ENCODE data around the gene SNAPC1. TPM values are rescaled to one million over a fixed set of nuclear protein-coding genes. Genes with fewer than 3 reads are reported as not detected.
A peak's percentile ranks its signal among the peaks of the same experiment; 100 is the strongest.

The SNAPC1 gene
- total RNA-seq, 1 donor from 2014 or later, result 14.5 TPM

- ATAC-seq (no peak), DNase-seq (no peak)
- intact Hi-C loops (cut with micrococcal nuclease), result no loop called here
Observed at GRCh38 chr14:61797309-61797708, 35.1 kb downstream of the SNAPC1 start.

- DNase-seq (no peak), ATAC-seq (no peak)
- intact Hi-C loops (cut with micrococcal nuclease), result no loop called here
Observed at GRCh38 chr14:61802010-61802568, 39.9 kb downstream of the SNAPC1 start.

GRCh38 chr14:61803755-61804154 lies 41.5 kb downstream of the SNAPC1 start:
- no peak for DNase-seq

GRCh38 chr14:61805451-61805850 lies 43.2 kb downstream of the SNAPC1 start:
- DNase-seq (no peak), ATAC-seq (no peak)
- intact Hi-C loops (cut with micrococcal nuclease), result no loop called here

More at GRCh38 chr14:61803755-61804154, 41.5 kb downstream of the SNAPC1 start:
- ATAC-seq, result no peak
- intact Hi-C loops (cut with micrococcal nuclease), result no loop called here

- ATAC-seq (no peak), DNase-seq (no peak)
- intact Hi-C loops (cut with micrococcal nuclease), result no loop called here
Observed at GRCh38 chr14:61811882-61812346, 49.7 kb downstream of the SNAPC1 start.

DNA sequence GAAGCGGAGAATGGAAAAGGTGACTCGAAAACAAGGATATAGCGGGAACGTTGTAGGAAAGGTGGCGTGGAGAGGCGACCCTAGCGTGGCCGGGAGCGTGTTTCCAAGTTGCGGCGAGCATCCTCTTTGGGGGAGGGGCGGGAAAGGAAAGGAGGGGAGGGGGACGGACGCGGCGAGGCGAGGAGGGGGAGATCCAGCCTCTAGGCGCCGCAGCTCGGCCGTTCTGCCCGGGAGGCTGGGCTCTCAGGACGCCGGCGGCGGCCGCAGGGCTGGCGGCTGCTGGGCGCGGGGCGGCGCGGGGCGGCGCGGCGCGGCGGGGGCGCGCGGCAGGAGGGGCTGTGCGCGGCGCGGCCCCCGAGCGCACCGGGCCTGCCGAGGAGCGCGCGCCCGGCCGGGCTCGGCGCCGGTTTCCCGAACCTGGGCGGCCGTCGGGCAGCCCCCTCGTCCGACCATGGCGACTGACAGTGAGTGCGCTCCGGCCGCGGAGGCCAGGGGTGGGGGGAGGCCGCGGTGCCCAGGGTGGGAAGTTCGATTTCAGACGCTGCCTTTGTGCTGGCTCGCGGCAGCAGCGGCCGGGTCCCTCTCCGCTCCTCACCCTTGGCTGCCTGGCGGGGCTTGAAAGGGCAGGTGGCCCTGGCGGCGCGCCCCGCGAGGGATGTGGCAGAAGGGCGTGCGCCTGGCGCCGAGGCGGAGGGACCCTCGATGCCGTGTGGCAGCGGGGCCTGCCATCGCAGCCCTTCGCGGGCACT lies 50.3 kb downstream of the SNAPC1 start, which contains the start of gene SYT16:
SYT16 (plus strand) TSS at position 357 of the 749 bp plus-strand sequence.
- ATAC-seq (no peak), DNase-seq (peak; percentile 37)
- intact Hi-C loops (cut with micrococcal nuclease), result no loop called here

DNA sequence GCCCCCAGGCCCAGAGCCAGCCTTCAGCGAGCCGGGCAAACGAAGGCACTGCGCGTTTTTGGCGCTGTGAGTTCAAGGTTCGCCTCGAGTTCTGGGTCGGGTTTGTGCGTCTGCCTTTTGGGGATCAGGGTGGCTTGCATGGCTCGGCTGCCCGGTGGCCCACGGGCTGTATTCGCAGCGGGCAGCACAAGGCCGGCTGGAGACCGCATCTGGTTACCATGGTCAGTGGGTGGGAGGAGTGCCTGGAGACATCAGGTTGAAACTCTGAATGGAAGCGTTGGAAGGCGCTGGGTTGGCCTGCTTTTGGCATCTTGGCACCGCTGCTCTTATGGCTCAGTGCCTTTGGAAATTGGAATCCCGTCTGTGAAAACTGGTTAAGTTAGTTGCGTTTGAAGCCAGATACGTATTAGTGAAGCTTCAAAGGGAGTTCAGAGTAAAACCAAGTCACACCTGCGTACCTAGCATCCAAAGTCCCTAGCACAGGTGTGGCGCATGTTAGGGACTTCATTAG lies 50.9 kb downstream of the SNAPC1 start:
- intact Hi-C loops (cut with micrococcal nuclease), result no loop called here
- no peak for ATAC-seq
- DNase-seq, result no peak

DNA sequence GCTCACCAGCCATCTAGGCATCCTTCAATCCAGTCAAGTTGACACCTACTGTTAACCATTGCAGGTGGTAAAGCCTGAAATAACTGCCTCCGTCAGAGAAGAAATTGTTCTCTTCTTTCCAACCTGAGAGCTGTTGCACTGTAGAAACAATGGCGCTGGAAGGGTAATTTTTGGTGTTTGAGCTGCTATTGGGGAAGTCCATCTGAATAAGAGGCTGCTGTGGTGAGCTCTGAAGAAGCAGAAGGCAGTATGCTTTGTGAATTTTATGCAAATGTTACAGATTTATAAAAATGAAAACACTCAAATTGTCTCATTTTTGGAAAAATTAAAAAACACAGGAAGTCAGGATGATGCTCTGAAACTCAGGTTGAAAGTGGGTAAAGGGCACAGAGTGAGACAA lies 60.2 kb downstream of the SNAPC1 start:
- intact Hi-C loops (cut with micrococcal nuclease), result no loop called here
- no peak for DNase-seq
- no peak for ATAC-seq

DNA sequence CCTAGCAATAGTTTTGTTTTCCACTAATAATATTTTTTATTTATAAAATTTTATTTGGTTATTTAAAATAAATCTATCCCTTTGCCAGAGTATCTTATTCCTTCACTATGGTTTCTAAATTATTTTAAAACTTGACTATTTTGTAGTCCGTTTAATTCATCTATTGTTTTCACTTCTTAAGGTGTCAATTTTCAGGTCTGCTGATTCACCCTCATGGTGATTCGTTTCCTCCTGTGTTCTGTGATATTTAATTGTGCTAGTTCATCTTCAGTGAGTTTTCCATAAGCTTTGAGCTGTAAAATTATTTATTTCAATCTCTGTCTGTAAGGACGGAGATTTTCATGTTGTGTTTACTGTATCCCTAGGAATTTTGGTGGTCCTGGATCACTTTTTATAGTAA lies 70.6 kb downstream of the SNAPC1 start:
- no peak for DNase-seq
- intact Hi-C loops (cut with micrococcal nuclease), result no loop called here
- ATAC-seq, result no peak

GRCh38 chr14:61836184-61836583 lies 74.0 kb downstream of the SNAPC1 start:
- intact Hi-C loops (cut with micrococcal nuclease), result loop anchor here (5.0 kb wide), 1 partner anchor 539 kb away; no protein-coding TSS in a partner anchor
- no peak for DNase-seq
- ATAC-seq, result no peak

DNA sequence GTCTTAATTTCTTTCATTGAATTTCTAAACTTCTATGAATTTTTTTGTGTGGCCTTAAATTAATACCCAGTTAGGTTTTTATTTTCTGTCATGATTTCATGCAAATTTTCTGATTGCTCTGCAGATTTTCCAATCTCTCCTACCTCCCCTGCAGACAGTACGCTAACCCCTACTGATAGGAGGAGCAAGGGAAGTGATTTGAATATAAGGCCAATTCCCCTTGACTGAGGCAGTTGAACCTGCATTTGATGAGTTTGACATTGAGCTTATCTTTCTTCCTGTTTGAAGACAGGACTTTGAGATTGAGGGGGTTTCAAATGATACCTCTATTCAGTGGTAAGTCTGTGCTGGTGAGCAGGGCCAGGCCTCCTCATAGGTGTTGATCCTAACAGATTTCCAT lies 74.6 kb downstream of the SNAPC1 start:
- intact Hi-C loops (cut with micrococcal nuclease), result loop anchor here (5.0 kb wide), 1 partner anchor 540 kb away; no protein-coding TSS in a partner anchor
- ATAC-seq, result no peak
- no peak for DNase-seq

DNA sequence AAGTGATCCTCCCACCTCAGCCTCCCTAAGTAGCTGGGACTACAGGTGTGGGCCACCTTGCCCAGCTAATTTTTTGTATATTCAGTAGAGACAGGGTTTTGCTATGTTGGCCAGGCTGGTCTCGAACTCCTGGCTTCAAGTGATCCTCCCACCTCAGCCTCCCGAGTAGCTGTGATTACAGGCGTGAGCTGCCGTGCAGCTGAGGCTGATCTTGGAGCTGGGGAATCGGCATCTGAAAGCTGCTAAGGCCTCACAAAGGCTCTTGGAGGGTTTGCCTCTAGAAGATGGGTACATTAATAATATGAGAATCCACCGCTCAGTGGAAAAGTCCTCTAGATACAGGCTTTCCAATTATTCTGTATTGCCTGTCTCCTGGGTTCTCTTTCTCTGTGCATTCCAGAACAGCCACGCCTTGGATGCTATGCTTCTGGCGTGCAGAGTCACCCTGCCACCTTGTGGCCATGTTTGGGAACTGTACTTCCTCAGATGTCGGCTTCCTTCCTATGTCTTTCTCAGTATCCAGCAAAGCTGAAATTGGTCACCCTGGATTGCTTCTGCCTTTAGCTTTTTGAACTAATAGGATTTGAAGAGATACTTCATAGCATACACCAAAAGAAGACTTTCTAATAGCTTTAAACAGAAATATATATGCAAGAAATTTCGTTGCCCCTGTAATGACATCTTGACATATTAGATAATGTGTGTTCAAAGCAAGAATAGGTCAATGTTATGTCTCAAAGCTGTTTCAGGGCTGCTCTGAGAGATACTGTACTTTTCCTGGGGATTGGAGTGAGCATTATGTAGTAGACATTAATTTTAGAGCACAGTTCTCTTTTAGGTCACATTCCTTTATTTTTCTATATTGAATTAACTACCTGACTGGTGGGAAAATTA lies 75.4 kb downstream of the SNAPC1 start:
- ATAC-seq (peak; percentile 95), DNase-seq (peak; percentile 73)
- intact Hi-C loops (cut with micrococcal nuclease), result loop anchor here (2.0 to 5.0 kb wide), 2 partner anchors 375 to 540 kb away; no protein-coding TSS in a partner anchor

DNA sequence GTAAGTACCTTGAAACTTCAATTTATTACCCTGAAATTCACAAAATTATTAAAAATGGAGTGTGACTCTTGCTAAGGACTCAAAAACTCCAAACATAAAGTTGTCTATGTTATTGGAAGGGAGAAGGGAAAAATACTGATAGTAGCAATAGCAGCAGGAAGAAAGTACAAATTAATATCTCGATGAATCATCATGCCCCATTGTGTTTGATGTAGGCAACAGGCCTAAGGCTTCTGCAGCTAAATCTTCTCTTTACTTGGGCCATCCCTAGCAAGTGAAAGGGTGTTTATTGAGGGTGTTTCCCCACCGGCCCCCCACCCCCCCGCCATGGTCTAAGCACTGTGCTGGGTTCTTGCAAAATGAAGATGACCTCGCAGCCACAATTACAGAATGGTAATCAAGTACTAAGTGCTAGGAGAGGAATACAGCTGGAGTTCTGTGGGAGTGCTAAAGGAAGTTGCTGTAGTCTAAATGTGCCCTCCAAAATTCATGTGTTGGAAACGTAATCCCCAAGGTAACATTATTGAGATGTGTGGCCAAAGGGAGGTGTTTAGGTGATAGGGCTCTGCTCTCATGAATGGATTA lies 76.5 kb downstream of the SNAPC1 start:
- intact Hi-C loops (cut with micrococcal nuclease), result loop anchor here (2.0 to 5.0 kb wide), 2 partner anchors 376 to 541 kb away; no protein-coding TSS in a partner anchor
- DNase-seq (no peak), ATAC-seq (no peak)

DNA sequence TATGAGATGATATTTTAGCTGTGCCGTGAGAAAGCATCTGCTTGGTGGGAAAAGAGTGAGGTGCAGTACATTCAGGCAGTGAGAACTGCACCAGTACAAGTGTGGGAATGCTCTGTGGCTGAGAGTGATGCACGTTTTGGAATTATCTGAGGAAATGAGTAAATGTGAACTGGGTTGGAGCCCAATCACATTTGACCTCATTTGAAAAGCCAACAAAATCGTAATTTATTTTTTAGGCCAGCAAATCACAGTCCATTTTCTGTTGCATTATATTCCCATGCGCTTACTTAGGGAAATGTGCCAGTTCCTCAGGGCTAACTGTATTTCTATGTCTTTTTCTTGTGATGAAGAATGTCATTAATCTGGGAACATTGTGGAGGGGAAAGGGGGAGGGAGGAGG lies 77.3 kb downstream of the SNAPC1 start:
- ATAC-seq, result peak; percentile 60
- no peak for DNase-seq
- intact Hi-C loops (cut with micrococcal nuclease), result loop anchor here (2.0 to 5.0 kb wide), 2 partner anchors 377 to 542 kb away; no protein-coding TSS in a partner anchor

GRCh38 chr14:61841145-61841544 lies 78.9 kb downstream of the SNAPC1 start:
- DNase-seq (no peak), ATAC-seq (no peak)
- intact Hi-C loops (cut with micrococcal nuclease), result no loop called here

Measured in left ventricle myocardium superior (tissue), 1 donor.